A549 (cell line): ENCODE data around the gene STAT4. TPM values are rescaled to one million over a fixed set of nuclear protein-coding genes. Genes with fewer than 3 reads are reported as not detected.

Experiments
- ATAC-seq, 2 experiments: fragments of 200-7000 bp in 1 of 2; fragments of >200 bp in 1 of 2; cut with Nextera tagmentation in 1 of 2; cut with Tn5 transposase in 1 of 2; 3 replicates each; pipeline versions ENCODE4 v1.8.0 to v1.9.1; 2018 to 2020; ENCODE audit warnings: mild to moderate bottlenecking in 1 of 2, moderate library complexity in 1 of 2
- CTCF ChIA-PET: fragments of 300-600 bp; sonication (Branson Sonifier 250); formaldehyde crosslinking; extraction: SDS; loops from one replicate; lab custom pipeline; 2021; ENCODE audit warnings: antibody characterized with exemption, inconsistent platforms; lab: Yijun Ruan, JAX
- POLR2A ChIA-PET: fragments of 350-600 bp; formaldehyde crosslinking; extraction: SDS; loops from one replicate; lab custom pipeline; 2021; ENCODE audit warnings: antibody characterized with exemption, inconsistent platforms; lab: Yijun Ruan, JAX
- DNase-seq, 2 experiments: peaks; one replicate each; pipeline versions ENCODE4 v3.0.0 to v3.0.0-alpha.2; 2011 to 2016; ENCODE audit warnings: low read depth in 1 of 2, low spot score in 1 of 2
- FAIRE-seq: peaks from 2 replicates; lab custom pipeline; 2011; peaks lifted over from hg19 to GRCh38; lab: Jason Lieb, UNC
- H3K27ac ChIP-seq, 2 experiments: fragments of >200 bp; sonication (Bioruptor Twin); formaldehyde crosslinking; 3 replicates each; pipeline ENCODE4 v1.5.1; 2016 to 2017
- H3K4me1 ChIP-seq: fragments of >200 bp; sonication (Bioruptor Twin); formaldehyde crosslinking; 3 replicates; pipeline ENCODE4 v1.6.1; 2016
- H3K4me2 ChIP-seq: fragments of >200 bp; sonication (Bioruptor Twin); formaldehyde crosslinking; 3 replicates; pipeline ENCODE4 v1.6.1; 2016
- H3K4me3 ChIP-seq: fragments of >200 bp; sonication (Bioruptor Twin); formaldehyde crosslinking; 3 replicates; pipeline ENCODE4 v1.5.1; 2016
- H3K9me3 ChIP-seq: fragments of >200 bp; sonication (Bioruptor Twin); formaldehyde crosslinking; 3 replicates; pipeline ENCODE4 v1.6.1; 2016
- CEBPB ChIP-seq, 2 experiments: fragments of >200 bp in 1 of 2; sonication (Bioruptor Twin) in 1 of 2; formaldehyde crosslinking in 1 of 2; IDR thresholded peaks; 2 replicates each; pipeline ENCODE4 v1.6.1; 2012 to 2016
- CHD2 ChIP-seq: fragments of 150-350 bp; IDR thresholded peaks from 2 replicates; pipeline ENCODE4 v1.6.1; 2014; ENCODE audit warnings: low read length; ENCODE audit not compliant: partially characterized antibody
- CHD4 ChIP-seq: fragments of 200-600 bp; sonication (generic); IDR thresholded peaks from 2 replicates; pipeline ENCODE4 v1.6.1; 2016; ENCODE audit warnings: antibody characterized with exemption, mild to moderate bottlenecking, borderline replicate concordance
- E2F6 ChIP-seq: IDR thresholded peaks from 2 replicates; pipeline ENCODE4 v1.6.1; 2012; ENCODE audit warnings: low read depth, borderline replicate concordance
- EHF ChIP-seq: fragments of 250-450 bp; sonication (Bioruptor Pico); IDR thresholded peaks from 2 replicates; pipeline ENCODE4 v1.5.0; 2020; ENCODE audit warnings: mild to moderate bottlenecking
- EHMT2 ChIP-seq: fragments of 200-600 bp; sonication (generic); IDR thresholded peaks from 2 replicates; pipeline ENCODE4 v1.6.1; 2016; ENCODE audit warnings: antibody characterized with exemption, low read depth, mild to moderate bottlenecking, moderate library complexity
- ELK1 ChIP-seq: fragments of 150-350 bp; IDR thresholded peaks from 2 replicates; pipeline ENCODE4 v1.6.1; 2014; ENCODE audit warnings: low read depth, mild to moderate bottlenecking, low read length
- ESRRA ChIP-seq: fragments of 150-350 bp; IDR thresholded peaks from 2 replicates; pipeline ENCODE4 v1.6.1; 2014; ENCODE audit warnings: mild to moderate bottlenecking, low read length, borderline replicate concordance
- FOSB ChIP-seq: fragments of 250-450 bp; sonication (Bioruptor Pico); IDR thresholded peaks from 2 replicates; pipeline ENCODE4 v1.5.0; 2020; ENCODE audit warnings: mild to moderate bottlenecking, moderate library complexity
- HEYL ChIP-seq: fragments of 250-450 bp; sonication (Bioruptor Pico); IDR thresholded peaks from 2 replicates; pipeline ENCODE4 v1.8.0; 2021; ENCODE audit warnings: mild to moderate bottlenecking, moderate library complexity
- HMGXB4 ChIP-seq: fragments of 250-450 bp; sonication (Bioruptor Pico); IDR thresholded peaks from 2 replicates; pipeline ENCODE4 v1.5.0; 2021; ENCODE audit warnings: mild to moderate bottlenecking, moderate library complexity, borderline replicate concordance
- HOXA7 ChIP-seq: fragments of 250-450 bp; sonication (Bioruptor Pico); IDR thresholded peaks from 2 replicates; pipeline ENCODE4 v1.5.0; 2020; ENCODE audit warnings: mild to moderate bottlenecking, moderate library complexity
- HOXB5 ChIP-seq: fragments of 250-450 bp; sonication (Bioruptor Pico); IDR thresholded peaks from 2 replicates; pipeline ENCODE4 v1.5.0; 2020; ENCODE audit warnings: mild to moderate bottlenecking, moderate library complexity
- MAFK ChIP-seq: fragments of 450-650 bp; IDR thresholded peaks from 2 replicates; pipeline ENCODE4 v1.6.1; 2014; ENCODE audit not compliant: partially characterized antibody
- NFE2L2 ChIP-seq: fragments of 150-350 bp; conservative IDR thresholded peaks from 2 replicates; pipeline ENCODE4 v1.6.1; 2014; ENCODE audit warnings: low read length
- NR3C1 ChIP-seq: fragments of >200 bp; sonication (Bioruptor Twin); formaldehyde crosslinking; IDR thresholded peaks from 3 replicates; pipeline ENCODE4 v1.6.1; 2017
- PBX3 ChIP-seq: IDR thresholded peaks from 2 replicates; pipeline ENCODE4 v1.6.1; 2012
- PHF8 ChIP-seq: fragments of 200-600 bp; sonication (generic); IDR thresholded peaks from 2 replicates; pipeline ENCODE4 v1.6.1; 2016; ENCODE audit warnings: low read depth, mild to moderate bottlenecking, antibody characterized with exemption, moderate library complexity, borderline replicate concordance
- POLR2AphosphoS2 ChIP-seq: conservative IDR thresholded peaks from 2 replicates; pipeline ENCODE4 v1.6.1; 2012; ENCODE audit warnings: low read length, improper control_type of control experiment, inconsistent platforms
- RAD21 ChIP-seq, 2 experiments: fragments of >200 bp in 1 of 2; sonication (Bioruptor Twin) in 1 of 2; formaldehyde crosslinking in 1 of 2; IDR thresholded peaks in 1 of 2; conservative IDR thresholded peaks in 1 of 2; 2 replicates in 1 of 2; 3 replicates in 1 of 2; pipeline ENCODE4 v1.6.1; 2012 to 2018; ENCODE audit warnings: inconsistent platforms in 1 of 2
- SMC3 ChIP-seq: fragments of >200 bp; sonication (Bioruptor Twin); formaldehyde crosslinking; IDR thresholded peaks from 3 replicates; pipeline ENCODE4 v1.6.1; 2018; ENCODE audit warnings: inconsistent platforms
- TP53 ChIP-seq: fragments of 250-450 bp; sonication (Bioruptor Pico); IDR thresholded peaks from 2 replicates; pipeline ENCODE4 v1.5.0; 2021; ENCODE audit warnings: mild to moderate bottlenecking, moderate library complexity
- ZC3H11A ChIP-seq: fragments of 450-650 bp; IDR thresholded peaks from 2 replicates; pipeline ENCODE4 v1.6.1; 2014; ENCODE audit warnings: antibody characterized with exemption, mild to moderate bottlenecking
- ZSCAN20 ChIP-seq: fragments of 250-450 bp; sonication (Bioruptor Pico); IDR thresholded peaks from 2 replicates; pipeline ENCODE4 v1.8.0; 2022; ENCODE audit warnings: mild to moderate bottlenecking, moderate library complexity
- WGBS: methylation state at CpG from one replicate; pipeline ENCODE4 v1.1.6; 2017; ENCODE audit errors: missing lambda C conversion rate; 5-methylcytosine and 5-hydroxymethylcytosine counted together
- polyA plus RNA-seq, 4 experiments: library from polyadenylated mRNA; depleted of rRNA in 3 of 4; stranded (reverse); fragments of >200 nt; fragmentation: RNase III in 1 of 4; extraction: RNeasy Plus Mini Kit Qiagen cat#74134 plus additional on column Dnase treatment in 1 of 4; gene quantifications; 2 replicates in 3 of 4; 3 replicates in 1 of 4; pipeline ENCODE4 v1.2.3, GENCODE V29; 2011 to 2017

Gene STAT4
- polyA plus RNA-seq, 2 of the 4 experiments (the other 2 are of a cell fraction) = 11.6 to 34.4 TPM

GRCh38 chr2:191148281-191148680 is 2.5 kb downstream of the STAT4 start:
- Histone ChIP-seq H3K4me1 (peaks cover 12% of the 10 kb centered on the region; the same call in 2 of the 3 replicates), H3K4me3 (no peak overlapping the region), H3K27ac (no peak overlapping the region), H3K9me3 (no peaks in the 10 kb centered on the region), H3K4me2 (no peak overlapping the region)
- TF ChIP-seq PHF8 (no peak), SMC3 (no peak), NR3C1 (no peak), CEBPB (IDR thresholded peaks at IDR 0.05) (no peak), ELK1 (no peak), CHD4 (no peak), RAD21 (conservative IDR thresholded peaks at IDR 0.05 in 1 of 2, IDR thresholded peaks at IDR 0.05 in 1 of 2) (no peak), MAFK (no peak), POLR2AphosphoS2 (no peak), CHD2 (no peak), HEYL (CRISPR knock-in tag) (no peak), EHF (CRISPR knock-in tag) (no peak), NFE2L2 (no peak), TP53 (CRISPR knock-in tag) (no peak)
- WGBS = 78% methylated on average over 1 of the region's 1 CpG
- POLR2A ChIA-PET = no interaction called here
- no peak for DNase-seq
- CTCF ChIA-PET = interaction anchor here (5.9 kb wide), 1 partner anchor 96 kb away, joined by 27 read pairs; no protein-coding TSS in a partner anchor
- ATAC-seq = no peak
- FAIRE-seq = no peak

GRCh38 chr2:191145769-191146471 is 4.9 kb downstream of the STAT4 start:
- TF ChIP-seq ZSCAN20 (CRISPR knock-in tag) (no peak), PBX3 (no peak), HOXB5 (CRISPR knock-in tag) (no peak), TP53 (CRISPR knock-in tag) (no peak), E2F6 (no peak), HOXA7 (CRISPR knock-in tag) (no peak), FOSB (CRISPR knock-in tag) (no peak), SMC3 (no peak), ELK1 (no peak), EHMT2 (no peak), RAD21 (conservative IDR thresholded peaks at IDR 0.05 in 1 of 2, IDR thresholded peaks at IDR 0.05 in 1 of 2) (no peak), HMGXB4 (no peak), ESRRA (no peak), MAFK (no peak), NR3C1 (no peak), ZC3H11A (no peak)
- H3K27ac ChIP-seq = no peak overlapping the region
- no peak for DNase-seq
- no peaks in the 10 kb centered on the region for H3K4me1 ChIP-seq
- WGBS = 89% methylated on average over 4 of the region's 4 CpGs
- FAIRE-seq = no peak
- ATAC-seq = no peak
- ChIA-PET POLR2A (no interaction called here), CTCF (interaction anchor here (3.3 to 5.9 kb wide), 2 partner anchors 94 kb away, joined by 14 to 27 read pairs; no protein-coding TSS in a partner anchor)
- H3K9me3 ChIP-seq = no peaks in the 10 kb centered on the region
- H3K4me2 ChIP-seq = no peak overlapping the region
- H3K4me3 ChIP-seq = no peak overlapping the region
